Eye (tissue), 1 donor: ENCODE measurements around the gene COLEC12.

ENCODE experiments used
- DNase-seq: peaks from one replicate; pipeline ENCODE4 v3.0.0-alpha.2; 2015

The COLEC12 gene

GRCh38 chr18:500632-501405 is at the start of gene COLEC12:
TSS of gene COLEC12 (minus strand) at chr18:500701. CDS start at chr18:500514, 187 bp downstream.
- peak; percentile 78 for DNase-seq

DNA sequence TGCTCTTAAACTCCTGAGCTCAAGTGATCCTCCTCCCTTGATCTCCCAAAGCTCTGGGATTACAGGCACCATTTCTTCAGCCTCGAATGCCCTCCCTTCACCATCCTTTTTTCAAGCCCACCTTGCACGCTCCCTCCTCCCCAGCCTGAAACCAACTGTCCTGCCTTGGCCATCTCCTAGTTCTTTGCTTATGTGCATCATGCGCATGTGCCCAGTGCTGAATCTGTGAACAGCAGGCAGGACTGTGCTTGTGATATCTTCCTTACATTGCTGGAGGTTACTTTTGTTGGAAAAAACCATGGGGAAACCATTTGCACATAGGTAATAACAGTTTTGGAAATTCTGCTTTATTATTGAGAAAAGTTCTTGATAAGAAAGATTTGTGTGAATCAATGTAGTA is 49.5 kb upstream of the COLEC12 start:
- DNase-seq: no peak

DNA sequence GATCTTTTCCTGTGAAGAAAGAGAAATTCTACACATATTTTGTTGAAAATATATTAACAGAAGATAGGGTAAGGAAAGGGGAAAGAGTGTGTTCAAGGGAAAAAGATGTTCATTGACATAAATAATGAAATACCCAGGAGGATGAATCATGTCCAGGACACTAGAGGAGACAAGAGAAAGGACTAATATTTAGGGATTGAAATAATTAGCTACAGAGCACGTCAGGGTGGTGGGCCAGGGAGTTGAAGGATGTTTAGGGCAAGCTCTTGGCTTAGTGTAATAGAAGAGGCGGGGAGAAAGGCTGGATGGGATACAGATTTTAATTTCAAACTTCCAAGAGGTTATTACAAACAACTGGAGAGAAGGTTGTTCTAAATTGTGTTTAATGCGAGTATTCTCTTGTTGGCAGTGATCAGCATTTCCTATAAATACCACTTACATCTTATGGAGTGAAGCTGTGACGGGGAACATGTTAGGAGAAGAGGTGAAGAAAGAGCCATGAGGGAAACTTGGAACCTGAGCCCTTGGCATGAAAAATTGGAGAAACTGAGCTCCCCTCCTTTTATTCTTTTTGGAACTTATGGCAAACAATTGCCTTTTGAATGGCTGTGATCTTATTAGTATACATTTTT is 43.1 kb upstream of the COLEC12 start:
- peak; percentile 49 for DNase-seq

DNA sequence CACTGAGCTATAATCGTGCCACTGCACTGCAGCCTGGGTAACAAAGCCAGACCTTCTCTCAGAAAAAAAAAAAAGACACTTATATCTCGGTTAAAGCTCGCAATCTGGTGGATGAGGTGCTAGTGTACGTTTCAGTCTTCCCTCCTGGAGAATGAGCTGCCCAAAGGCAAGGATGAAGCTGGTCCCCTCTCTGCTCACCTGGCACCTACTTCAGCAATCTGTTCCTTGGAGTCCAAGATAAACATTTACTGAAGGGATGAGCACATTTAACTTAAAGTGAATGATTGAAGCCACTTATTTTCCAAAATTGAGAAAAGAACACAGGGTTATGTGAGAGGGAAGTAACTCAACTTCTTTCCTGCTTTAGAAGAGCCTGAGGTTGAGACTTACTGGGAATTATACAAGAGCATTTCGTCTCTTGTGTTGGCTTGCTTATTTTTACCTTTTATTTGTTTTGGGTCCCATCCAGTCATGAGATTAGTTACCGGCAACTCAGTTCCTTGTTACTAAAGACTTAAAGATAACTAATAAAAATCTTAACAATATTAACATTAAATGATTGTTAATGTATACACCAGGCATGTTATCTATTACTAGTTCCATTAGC is 33.6 kb upstream of the COLEC12 start:
- no peak for DNase-seq

GRCh38 chr18:532632-533031 is 32.1 kb upstream of the COLEC12 start:
- DNase-seq: no peak

DNA sequence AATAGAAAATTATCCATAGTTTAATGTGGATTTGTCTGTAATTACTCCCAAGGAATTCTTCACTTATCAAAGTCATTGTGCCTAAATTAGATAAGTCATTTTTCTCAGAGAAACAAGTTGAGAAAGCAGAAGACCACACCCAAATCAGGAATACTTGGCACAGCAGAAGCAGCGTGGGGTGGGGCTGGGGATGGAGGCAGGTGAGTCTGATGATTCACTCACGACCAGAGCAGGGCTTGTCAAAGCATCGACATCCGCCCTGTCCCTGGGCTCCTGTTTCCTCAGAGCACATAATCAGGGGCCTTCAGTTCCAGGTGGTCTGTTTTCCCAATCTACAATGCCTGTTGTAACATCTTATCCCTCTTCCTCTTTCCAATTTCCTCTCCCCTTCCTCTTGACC is 31.5 kb upstream of the COLEC12 start:
- DNase-seq: no peak

DNA sequence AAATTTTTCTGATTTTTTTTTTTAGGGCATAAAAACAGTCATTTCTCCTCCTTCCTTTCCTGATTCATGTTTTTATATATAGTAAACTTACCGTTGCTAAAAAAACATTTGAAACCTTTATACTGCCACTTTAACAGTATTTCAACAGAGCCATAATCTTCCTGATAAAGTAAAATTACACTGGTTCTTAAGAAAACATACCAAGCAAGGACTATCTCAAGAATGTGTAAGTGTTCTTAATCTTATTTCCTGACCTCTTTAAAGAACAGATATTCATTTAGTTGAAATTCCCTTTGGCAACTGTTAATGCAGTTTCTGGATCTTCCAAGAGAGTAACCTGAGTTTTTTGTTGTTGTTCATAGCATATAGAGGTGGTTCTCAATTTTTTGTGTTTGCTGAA is 26.6 kb upstream of the COLEC12 start:
- DNase-seq: no peak

DNA sequence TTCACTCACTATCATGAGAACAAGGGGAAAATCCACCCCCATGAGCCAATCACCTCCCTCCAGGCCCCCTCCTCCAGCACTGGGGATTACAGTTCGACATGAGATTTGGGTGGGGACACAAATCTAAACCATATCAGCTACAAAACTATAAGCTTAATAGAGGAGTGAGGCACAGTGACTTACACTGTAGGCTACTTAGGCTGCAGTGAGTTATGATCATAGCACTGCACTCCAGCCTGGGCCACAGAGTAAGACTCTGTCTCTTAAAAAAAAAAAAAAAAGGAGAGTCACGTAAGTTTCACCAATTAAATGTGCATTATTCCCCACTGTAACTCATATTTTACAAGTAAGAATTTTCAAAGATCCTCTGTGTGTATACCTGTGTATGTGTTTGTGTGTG is 26.2 kb upstream of the COLEC12 start:
- DNase-seq: no peak

- no peak for DNase-seq
Measured at GRCh38 chr18:525036-525797, 24.7 kb upstream of the COLEC12 start.

- no peak for DNase-seq
Measured at GRCh38 chr18:524466-524865, 24.0 kb upstream of the COLEC12 start.

- DNase-seq: no peak
Measured at GRCh38 chr18:523561-523960, 23.1 kb upstream of the COLEC12 start.

DNA sequence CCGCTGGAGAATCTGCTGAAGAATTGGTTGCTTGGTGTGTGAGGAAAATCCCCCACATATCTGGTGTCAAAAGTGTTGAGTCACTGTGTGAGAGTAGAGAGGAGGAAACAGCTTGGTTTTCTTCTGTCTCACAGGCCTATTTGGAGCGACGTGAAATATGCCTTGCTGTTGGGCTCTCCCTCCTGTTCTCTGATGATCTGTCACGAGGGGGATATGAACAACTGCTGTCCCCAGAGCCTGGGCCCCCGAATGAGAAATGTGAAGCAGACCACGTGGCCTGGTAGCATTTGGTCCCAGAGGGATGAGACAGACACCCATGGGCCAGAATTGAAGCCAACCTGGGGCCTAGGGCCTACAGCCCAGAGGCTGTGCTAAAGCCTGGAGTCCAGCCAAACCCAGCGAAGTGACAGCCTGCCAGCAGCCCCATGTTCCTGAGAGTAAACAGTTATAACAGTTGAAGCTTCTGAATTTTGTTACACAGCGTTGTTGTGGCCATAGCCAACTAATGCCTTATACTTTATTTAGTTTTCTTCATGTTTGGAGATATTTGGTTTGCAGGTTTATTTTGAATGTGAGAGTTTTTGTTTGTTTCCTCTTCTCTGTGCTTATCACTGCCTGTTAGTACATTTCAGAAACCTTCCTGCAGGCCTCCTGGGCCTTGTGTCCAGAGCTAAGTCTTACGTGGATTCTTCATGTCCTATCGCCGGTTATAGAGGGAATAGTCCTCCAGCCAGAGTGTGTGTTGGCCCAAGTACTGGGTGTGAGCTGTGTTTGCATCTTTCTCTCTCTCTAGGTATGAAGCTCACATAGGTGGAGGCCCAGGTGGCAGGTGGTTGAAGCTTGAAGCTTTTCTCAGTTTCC is 18.7 kb upstream of the COLEC12 start:
- no peak for DNase-seq

- no peak for DNase-seq
Measured at GRCh38 chr18:518081-518480, 17.6 kb upstream of the COLEC12 start.

GRCh38 chr18:515838-516237 is 15.3 kb upstream of the COLEC12 start:
- no peak for DNase-seq

DNA sequence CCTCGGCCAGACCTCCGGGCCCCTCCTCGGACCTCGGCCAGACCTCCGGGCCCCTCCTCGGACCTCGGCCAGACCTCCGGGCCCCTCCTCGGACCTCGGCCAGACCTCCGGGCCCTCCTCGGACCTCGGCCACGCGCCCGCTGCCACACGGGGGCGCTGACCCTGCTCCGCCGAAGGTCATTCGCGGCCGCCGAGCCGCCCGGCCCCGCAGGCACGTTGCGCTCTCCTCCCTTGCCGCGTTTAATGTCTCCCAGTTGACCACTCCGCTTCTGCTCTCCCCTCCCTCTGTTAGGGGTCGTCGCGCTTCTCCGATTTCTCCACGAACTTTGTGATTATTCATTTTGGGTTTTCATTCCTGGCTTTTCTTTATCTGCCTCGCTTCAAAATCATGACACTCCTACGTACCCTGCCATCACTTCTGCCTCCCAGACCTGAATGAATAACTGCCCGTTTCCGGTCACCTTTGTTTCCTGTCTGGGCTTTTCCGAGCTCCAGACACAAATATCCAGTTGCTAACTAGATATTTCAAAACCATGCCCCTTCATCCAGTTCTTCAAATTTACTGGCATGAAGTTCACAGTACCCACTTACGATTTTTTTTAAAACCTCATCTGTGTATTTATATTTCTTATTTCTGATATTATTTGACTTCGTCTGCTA is 14.8 kb upstream of the COLEC12 start:
- no peak for DNase-seq

DNA sequence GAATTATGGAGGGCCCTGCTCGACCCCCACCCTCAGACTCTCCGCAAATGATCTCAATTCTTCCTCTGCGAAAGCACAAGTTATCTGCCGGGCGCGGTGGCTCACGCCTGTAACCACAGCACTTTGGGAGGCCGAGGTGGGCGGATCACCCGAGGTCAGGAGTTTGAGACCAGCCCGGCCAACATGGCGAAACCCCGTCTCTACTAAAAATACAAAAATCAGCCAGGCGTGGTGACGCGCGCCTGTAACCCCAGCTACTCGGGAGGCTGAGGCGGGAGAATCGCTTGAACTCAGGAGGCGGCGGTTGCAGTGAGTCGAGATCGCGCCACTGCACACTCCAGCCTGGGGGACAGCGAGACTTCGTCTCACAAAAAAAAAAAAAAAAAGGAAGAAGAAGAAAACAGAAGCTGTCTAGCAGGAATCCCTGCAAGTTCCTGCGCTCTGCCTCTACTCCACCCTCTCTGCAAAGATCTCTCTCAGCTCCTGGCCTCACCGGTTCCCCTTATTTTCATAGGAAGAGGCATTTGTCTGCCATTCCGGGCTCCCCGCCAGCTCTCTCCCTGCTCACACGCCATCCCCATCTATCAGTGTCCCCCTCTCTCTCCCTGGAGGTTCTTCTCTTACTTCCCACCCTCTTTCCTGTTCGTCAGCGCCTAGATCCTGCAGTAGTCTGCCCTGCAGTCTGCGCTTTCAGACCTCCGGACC is 13.5 kb upstream of the COLEC12 start:
- DNase-seq: no peak

DNA sequence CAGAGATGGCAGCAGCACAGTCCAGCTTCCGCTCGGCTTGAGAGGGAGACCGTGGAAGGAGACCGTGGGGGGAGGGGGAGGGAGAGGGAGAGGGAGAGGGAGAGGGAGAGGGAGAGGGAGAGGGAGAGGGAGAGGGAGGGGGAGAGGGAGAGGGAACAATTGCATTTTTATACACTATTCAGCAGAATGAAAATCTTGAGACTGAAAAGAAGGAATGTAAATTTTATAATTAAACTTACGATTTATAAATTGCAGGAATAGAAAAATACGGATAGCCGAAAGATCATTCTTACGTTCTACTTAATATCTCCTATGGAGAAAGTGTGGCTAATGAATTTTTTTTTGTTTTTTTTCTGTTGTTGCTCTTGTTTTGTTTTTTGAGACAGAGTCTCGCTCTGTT is 12.5 kb upstream of the COLEC12 start:
- DNase-seq: no peak

- no peak for DNase-seq
Measured at GRCh38 chr18:508835-509234, 8.3 kb upstream of the COLEC12 start.

DNA sequence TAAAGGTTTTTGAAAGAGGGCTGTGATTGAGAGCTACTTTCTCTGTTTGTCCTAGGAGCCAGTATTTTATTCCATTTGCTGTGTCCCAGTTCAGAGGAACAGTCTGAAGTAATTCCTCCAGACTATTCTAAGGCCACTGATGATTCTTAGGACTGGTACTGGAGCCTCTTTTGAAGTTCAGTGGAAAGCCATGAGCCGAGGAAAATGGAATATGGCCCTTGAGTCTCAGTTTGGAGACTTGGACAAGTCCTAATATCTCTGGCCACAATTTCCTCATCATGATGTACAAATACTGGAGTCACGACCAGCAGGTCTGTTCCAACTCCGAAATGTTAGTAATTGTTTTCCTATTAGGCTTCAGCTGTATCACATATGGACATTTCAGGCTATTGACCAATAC is 7.1 kb upstream of the COLEC12 start:
- no peak for DNase-seq

DNA sequence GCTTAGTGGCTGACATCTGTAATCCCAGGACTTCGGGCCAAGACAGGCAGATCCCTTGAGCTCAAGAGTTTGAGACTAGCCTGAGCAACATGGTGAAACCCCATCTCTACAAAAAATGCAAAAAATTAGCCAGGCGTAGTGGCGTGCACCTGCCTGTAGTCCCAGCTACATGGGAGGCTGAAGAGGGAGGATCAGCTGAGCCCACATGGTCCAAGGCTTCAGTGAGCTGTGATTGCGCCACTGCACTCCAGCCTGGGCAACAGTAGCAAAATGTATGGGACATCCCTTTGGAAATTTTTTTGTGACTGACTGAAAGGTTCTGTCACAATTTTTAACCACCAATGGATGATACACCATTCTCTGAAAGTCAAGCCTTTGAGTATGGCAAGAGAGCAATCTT is 6.3 kb upstream of the COLEC12 start:
- no peak for DNase-seq

- no peak for DNase-seq
Measured at GRCh38 chr18:506264-506663, 5.8 kb upstream of the COLEC12 start.
